Measurements from ENCODE around the gene MED14.

The MED14 gene

GRCh38 chrX:40625294-40625693, 110.0 kb downstream of the MED14 start:
- POLR2A ChIA-PET, result no interaction called here
- CTCF ChIA-PET, result no interaction called here
- no peak for DNase-seq (ENCODE audit: extremely low spot score)
- TF ChIP-seq CTCF (IDR thresholded peaks at IDR 0.05; ENCODE audit: control extremely low read depth, extremely low read depth, low read depth, missing control alignments), result no peak

DNA sequence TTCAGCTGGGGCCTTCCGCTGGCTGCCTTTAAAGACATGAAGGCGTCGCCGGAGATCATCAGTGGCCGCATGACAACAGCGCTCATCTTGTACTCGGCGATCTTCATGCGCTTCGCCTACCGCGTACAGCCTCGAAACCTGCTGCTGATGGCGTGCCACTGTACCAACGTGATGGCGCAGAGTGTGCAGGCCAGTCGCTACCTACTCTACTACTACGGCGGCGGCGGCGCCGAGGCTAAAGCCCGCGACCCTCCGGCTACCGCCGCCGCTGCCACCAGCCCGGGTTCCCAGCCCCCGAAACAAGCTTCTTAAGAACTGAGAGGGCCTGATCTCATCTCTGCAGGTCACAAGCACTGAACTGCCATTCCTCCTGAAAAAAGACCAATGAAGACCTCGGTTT, 111.7 kb downstream of the MED14 start:
- no peak for DNase-seq (ENCODE audit: extremely low spot score)
- CTCF ChIA-PET, result no interaction called here
- no peak for TF ChIP-seq CTCF (IDR thresholded peaks at IDR 0.05; ENCODE audit: control extremely low read depth, extremely low read depth, low read depth, missing control alignments)
- POLR2A ChIA-PET, result no interaction called here

- DNase-seq (ENCODE audit: extremely low spot score), result no peak
- POLR2A ChIA-PET, result no interaction called here
- CTCF ChIA-PET, result no interaction called here
- no peak for TF ChIP-seq CTCF (IDR thresholded peaks at IDR 0.05; ENCODE audit: control extremely low read depth, extremely low read depth, low read depth, missing control alignments)
Measured at GRCh38 chrX:40623139-40623536, 112.2 kb downstream of the MED14 start, which contains the start of gene MPC1L. Gene MPC1L (plus strand): TSS chrX:40623428. CDS start chrX:40623566, 138 bp downstream.

DNA sequence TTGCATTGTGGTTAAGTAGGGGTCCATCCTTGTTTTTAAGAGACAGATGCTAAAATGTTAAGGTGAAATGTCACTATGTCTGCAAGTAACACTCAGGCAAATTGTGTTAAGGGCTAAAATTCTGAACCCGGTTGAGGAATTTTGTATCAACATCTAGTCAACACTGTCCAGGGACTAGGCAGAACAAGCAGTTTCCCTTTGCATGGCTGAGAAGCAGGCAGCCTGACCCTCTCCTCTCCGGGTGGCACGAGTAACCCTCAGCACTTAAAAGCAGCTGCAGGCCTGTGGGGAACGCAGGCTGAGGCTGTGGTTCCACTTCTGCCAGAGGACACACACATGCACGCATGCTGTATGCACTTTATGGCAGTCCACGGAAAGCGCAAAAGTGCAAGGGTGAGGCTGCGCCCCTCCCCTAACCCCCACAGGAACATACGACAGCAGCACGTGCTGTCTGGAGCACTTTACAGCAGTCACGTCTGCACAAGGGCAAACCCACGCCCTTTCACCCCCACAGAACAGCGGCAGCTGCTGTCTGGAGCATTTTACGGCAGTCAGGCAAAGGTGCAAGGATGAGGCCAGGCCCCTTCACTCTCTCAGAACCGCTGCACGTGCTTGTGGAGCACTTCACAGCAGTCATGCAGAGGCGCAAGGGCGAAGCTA, 112.7 kb downstream of the MED14 start:
- POLR2A ChIA-PET, result interaction anchor here (0.5 kb wide), 1 partner anchor 251 kb away, joined by 4 read pairs; no protein-coding TSS in a partner anchor
- no peak for DNase-seq (ENCODE audit: extremely low spot score)
- TF ChIP-seq CTCF (IDR thresholded peaks at IDR 0.05; ENCODE audit: control extremely low read depth, extremely low read depth, low read depth, missing control alignments), result no peak
- CTCF ChIA-PET, result no interaction called here

- DNase-seq (ENCODE audit: extremely low spot score), result no peak
- CTCF ChIA-PET, result interaction anchor here (1.1 to 1.4 kb wide), 2 partner anchors 13 to 23 kb away, joined by 3 to 6 read pairs; no protein-coding TSS in a partner anchor
- POLR2A ChIA-PET, result no interaction called here
- no peak for TF ChIP-seq CTCF (IDR thresholded peaks at IDR 0.05; ENCODE audit: control extremely low read depth, extremely low read depth, low read depth, missing control alignments)
Measured at GRCh38 chrX:40617566-40617965, 117.8 kb downstream of the MED14 start.

GRCh38 chrX:40615976-40616375, 119.4 kb downstream of the MED14 start:
- CTCF ChIA-PET, result no interaction called here
- POLR2A ChIA-PET, result no interaction called here
- DNase-seq (ENCODE audit: extremely low spot score), result no peak
- no peak for TF ChIP-seq CTCF (IDR thresholded peaks at IDR 0.05; ENCODE audit: control extremely low read depth, extremely low read depth, low read depth, missing control alignments)
